GM12891 (cell line): ENCODE data around the gene CAPZA2.
A peak's percentile ranks its signal among the peaks of the same experiment; 100 is the strongest.
"Not testable (repeated sequence)": the region's sequence is repeated elsewhere in the genome, so short reads cannot be mapped to it uniquely, and the experiment has no call there.

ENCODE experiments used
- DNase-seq: peaks from one replicate; pipeline ENCODE4 v3.0.0; 2011; ENCODE audit warnings: low spot score; ENCODE audit not compliant: insufficient read length
- FAIRE-seq: peaks from 2 replicates; lab custom pipeline; 2011; peaks lifted over from hg19 to GRCh38; lab: Jason Lieb, UNC
- PAX5 ChIP-seq: IDR thresholded peaks from 2 replicates; pipeline ENCODE4 v1.6.1; 2011; ENCODE audit warnings: low read length, moderate library complexity, mild to moderate bottlenecking; ENCODE audit not compliant: insufficient read depth, severe bottlenecking
- POLR2A ChIP-seq: IDR thresholded peaks from 2 replicates; pipeline ENCODE4 v1.6.1; 2011; ENCODE audit warnings: low read depth, low read length, control low read depth
- POLR2AphosphoS5 ChIP-seq: IDR thresholded peaks from 2 replicates; pipeline ENCODE4 v1.6.1; 2011; ENCODE audit warnings: low read depth, low read length, control low read depth
- POU2F2 ChIP-seq: IDR thresholded peaks from 2 replicates; pipeline ENCODE4 v1.6.1; 2011; ENCODE audit warnings: low read depth, mild to moderate bottlenecking, control low read depth, low read length, moderate library complexity
- SPI1 ChIP-seq: IDR thresholded peaks from 2 replicates; pipeline ENCODE4 v1.6.1; 2011; ENCODE audit warnings: low read depth, low read length, control low read depth
- TAF1 ChIP-seq: IDR thresholded peaks from 2 replicates; pipeline ENCODE4 v1.6.1; 2011; ENCODE audit warnings: low read depth, low read length, control low read depth

The CAPZA2 gene

GRCh38 chr7:116966601-116967000 lies 104.2 kb downstream of the CAPZA2 start:
- no peak for DNase-seq
- TF ChIP-seq POLR2AphosphoS5 (no peak), POU2F2 (no peak), PAX5 (no peak), POLR2A (no peak), SPI1 (no peak), TAF1 (no peak)

DNA sequence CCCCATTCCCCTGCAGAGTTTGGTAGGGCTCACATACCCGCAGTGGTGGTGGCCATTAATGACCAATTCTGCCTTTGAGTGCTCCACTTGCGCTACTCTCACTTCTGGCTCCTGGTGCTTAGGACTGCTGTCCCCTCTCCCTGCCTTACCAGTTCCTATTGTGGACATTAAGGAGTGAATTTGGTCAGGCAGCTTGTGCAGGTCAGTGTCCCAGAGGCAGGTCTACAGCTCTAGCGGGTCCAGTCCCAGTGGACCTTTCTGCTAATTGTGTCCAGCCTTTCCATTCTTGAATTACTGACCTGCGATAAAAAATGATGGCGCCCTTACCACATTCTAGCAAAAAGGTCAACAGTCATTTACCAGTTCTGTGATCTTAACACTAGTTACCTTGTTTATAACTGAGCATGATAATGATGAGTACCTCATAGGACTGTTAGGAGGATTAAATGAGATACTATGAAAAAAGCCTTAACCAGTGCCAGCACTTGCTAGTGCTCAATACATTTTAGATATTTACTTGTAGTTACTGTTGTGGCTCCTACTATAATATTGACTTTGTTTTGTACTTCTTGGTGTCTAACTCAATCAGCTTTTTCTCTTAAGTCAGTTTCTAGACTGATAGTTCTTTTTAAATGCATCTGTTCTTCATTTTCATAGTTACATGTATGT lies 105.0 kb downstream of the CAPZA2 start:
- FAIRE-seq (no peak), DNase-seq (no peak)
- TF ChIP-seq PAX5: no peak
- TF ChIP-seq SPI1: no peak
- TF ChIP-seq POLR2A: no peak
- TF ChIP-seq POU2F2: no peak
- TF ChIP-seq POLR2AphosphoS5: no peak
- no peak for TF ChIP-seq TAF1

More at GRCh38 chr7:116966601-116967000, 104.2 kb downstream of the CAPZA2 start:
- FAIRE-seq: no peak

DNA sequence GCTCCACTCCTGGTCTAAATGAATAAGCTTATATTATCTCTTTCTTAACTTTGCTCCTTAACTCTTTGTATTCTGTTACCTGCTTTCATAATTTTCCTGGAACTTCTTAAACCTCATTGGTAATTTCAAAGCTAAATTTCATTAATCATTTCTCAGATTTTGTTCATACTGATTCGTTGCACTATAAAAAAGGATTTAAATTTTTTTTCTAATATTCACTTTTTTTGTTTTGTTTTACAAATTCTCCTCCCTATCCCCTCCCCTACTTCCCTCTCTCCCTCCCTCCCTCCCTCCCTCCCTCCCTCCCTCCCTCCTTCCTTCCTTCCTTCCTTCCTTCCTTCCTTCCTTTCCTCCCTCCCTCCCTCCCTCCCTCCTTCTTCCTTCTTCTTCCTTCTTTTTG lies 105.6 kb downstream of the CAPZA2 start:
- DNase-seq (no peak), FAIRE-seq (no peak)
- no peak for TF ChIP-seq POU2F2
- no peak for TF ChIP-seq POLR2A
- TF ChIP-seq SPI1: no peak
- TF ChIP-seq TAF1: no peak
- TF ChIP-seq PAX5: no peak
- no peak for TF ChIP-seq POLR2AphosphoS5

DNA sequence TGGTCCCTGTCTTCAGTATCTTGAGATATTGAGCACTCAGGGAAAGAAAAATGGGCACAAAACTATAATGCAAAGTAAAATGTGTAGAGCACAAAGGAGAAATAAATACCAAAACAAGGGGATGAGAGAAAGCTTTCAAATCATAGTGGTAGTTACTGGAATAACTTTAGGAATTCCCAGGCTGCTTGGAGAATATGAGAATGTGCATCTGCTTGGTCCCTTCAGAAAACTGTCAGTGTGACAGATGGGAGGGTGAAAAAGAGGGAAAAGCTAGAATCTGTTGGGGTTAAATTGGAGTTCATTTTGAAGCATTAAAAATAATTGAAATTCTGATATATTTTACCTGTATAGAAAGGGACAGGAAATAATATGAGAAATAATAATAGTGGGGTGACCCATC lies 106.2 kb downstream of the CAPZA2 start:
- FAIRE-seq (no peak), DNase-seq (no peak)
- TF ChIP-seq TAF1 (no peak), POLR2A (no peak), POU2F2 (no peak), SPI1 (no peak), PAX5 (no peak), POLR2AphosphoS5 (no peak)

GRCh38 chr7:116969371-116969902 lies 107.0 kb downstream of the CAPZA2 start:
- no peak for FAIRE-seq
- DNase-seq: no peak
- no peak for TF ChIP-seq PAX5
- TF ChIP-seq POLR2A: no peak

DNA sequence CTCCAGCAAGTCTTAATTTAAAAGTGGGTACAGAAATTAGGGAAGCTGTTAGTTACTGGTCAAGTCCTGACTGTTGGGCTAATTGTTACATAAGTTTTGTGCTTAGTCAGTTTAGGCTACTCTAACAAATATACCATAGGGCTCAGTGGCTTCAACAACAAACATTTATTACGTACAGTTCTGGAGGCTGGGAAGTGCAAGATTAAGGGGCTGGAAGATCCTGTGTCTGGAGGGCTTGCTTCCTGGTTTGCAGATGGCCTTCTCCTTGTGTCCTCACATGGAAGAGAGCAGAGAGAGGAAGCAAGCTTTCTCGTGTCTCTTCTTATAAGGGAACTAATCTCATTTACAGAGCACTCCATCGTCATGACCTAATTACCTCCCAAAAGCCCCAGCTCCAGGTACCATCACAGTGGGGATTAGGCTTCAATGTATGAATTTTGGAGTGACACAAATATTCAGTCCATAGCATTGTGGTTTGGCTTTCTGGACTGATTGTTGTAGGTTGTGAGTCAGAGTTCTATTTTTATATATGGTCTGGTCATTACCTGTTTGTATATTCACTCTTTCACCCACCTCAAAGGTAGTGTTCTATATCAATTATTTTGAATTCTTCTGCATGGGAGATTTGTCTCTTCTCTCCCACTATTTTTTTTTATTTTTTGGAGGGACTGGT lies 108.0 kb downstream of the CAPZA2 start:
- TF ChIP-seq POU2F2: peak; percentile 30; the same call in 1 of the 2 replicates
- TF ChIP-seq SPI1: peak; percentile 24; the same call in 1 of the 2 replicates
- TF ChIP-seq TAF1: no peak
- no peak for DNase-seq
- FAIRE-seq: peak; percentile 31

DNA sequence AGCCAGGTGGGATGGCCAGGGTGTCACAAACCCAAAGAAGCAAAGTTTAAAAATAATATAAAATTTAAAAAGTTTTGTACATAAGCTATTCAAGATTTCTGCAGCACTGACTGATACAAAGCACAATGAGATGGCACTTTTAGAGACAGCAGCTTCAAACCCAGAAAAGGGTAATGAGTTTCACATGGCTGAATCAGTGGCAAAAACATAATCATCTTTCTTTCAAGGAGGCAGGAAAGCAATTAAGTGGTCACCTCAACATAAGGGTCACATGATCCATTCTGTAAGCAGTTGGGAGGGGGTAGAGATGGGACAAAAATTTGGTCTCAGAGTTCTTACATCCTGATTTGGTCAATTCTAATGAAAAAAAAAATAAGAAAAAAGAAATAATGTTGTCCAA lies 108.8 kb downstream of the CAPZA2 start:
- FAIRE-seq, DNase-seq: not testable (repeated sequence)
